Stimulated activated CD4-positive, alpha-beta T cell treated with anti-CD3 and anti-CD28 coated beads, Interleukin-4, amount 100 ng/mL, for 48 hours (primary cell): Measurements from ENCODE around the gene CHIC2.

Experiments used
- DNase-seq, 2 donors: peaks; one replicate each; pipeline ENCODE4 v3.0.0-alpha.2; 2020; ENCODE audit warnings: low read depth in 2 of 2

The CHIC2 gene

GRCh38 chr4:54011201-54011600 is 53.2 kb downstream of the CHIC2 start:
- no peak for DNase-seq

DNA sequence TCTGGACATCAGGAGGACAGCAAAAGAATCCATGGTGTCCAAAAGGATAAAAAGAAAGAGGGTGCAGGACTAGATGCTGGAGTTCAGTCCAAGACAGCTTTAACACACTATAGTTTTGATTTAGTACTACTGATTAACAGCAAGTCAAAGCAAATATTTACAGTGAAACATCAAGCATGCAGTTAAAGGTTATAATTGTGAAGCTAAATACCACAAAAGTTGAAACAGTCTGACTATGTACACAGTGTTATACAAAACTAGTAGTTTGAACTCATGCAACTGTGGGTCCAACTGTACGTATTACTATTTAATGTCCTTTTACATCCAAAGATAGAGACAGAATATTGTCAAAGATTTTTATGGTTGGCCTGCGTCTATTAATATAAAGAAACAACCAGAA is 57.6 kb downstream of the CHIC2 start:
- DNase-seq, result no peak

DNA sequence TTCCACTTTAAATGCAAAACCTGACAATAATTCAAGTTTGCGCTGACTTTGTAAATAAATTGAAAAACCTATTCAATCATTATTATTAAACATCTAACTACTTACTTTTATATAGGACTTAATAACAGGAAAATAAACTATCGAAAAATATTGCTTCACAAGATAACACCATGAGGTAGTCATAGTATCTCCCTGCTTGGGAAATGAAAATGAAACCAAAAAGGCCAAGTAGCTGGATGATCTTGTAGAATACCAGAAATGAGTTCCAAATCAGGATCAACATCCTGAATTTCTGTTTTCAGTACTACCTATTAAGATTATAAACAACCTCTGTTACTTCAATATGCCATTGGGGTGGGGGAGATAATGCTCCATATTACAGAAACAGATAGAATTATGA is 58.9 kb downstream of the CHIC2 start:
- no peak for DNase-seq

GRCh38 chr4:54004463-54004862 is 59.9 kb downstream of the CHIC2 start:
- no peak for DNase-seq

GRCh38 chr4:54001668-54002365 is 62.6 kb downstream of the CHIC2 start:
- DNase-seq, result no peak

DNA sequence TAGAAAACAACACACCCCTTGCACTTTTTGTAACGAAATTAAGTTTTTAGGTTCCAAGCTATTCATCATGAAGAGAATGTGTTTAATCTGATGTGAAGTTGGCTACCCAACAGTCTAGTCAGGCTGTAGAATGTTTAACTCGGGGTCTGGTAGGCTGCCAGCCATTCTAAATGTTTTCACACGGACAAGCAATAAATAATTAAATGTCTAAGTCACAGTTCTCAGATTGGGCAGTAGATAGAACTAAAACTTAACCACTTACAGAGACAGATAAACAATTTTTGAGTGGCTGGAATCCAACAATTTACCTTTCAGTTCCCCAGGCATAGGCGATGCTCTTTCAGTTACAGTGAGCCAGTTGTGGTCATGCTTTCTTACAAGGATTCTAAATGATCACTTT is 66.5 kb downstream of the CHIC2 start:
- no peak for DNase-seq

GRCh38 chr4:53994382-53995102 is 69.9 kb downstream of the CHIC2 start:
- no peak for DNase-seq

DNA sequence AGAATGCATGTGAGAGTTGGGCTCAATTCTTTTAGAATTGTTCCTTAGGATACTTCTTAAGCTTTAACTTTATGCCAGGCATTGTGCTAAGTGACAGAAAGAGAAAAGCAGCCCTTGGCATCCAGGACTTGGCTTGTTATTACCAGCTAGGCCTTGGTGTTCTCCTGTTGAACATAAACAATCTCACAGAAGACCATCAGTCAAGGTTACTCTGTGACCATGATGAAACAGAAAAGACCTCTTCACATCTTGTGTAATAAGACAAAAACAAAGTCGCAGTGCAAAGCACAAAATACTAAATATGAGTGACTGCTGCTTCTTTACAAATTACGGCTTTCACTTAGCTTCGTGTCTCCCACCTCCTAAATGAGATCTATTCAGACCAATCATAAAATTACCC is 71.6 kb downstream of the CHIC2 start:
- no peak for DNase-seq

GRCh38 chr4:53991821-53992220 is 72.6 kb downstream of the CHIC2 start:
- no peak for DNase-seq

- no peak for DNase-seq
These were observed 73.8 kb downstream of the CHIC2 start for GRCh38 chr4:53990641-53991040.

DNA sequence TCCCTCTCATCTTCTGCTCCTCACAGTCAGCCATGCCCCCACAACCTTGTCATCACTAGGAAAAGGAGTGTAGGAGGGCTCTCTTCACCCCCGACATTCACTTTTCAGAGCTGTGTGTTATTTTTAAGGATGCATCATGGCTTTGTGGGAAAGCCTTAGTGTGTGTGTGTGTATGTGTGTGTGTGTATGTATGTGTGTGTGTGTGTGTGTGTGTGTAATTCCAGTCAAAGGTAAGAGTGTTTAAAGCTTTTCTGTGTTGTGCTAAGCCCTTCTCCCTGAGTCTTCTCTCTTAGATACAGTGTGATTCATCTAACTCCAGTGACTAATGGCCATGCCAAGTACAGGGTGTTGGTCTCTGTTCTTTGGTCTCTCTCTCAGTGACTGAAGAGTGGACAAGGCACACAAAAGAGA is 76.6 kb downstream of the CHIC2 start:
- DNase-seq, result no peak

DNA sequence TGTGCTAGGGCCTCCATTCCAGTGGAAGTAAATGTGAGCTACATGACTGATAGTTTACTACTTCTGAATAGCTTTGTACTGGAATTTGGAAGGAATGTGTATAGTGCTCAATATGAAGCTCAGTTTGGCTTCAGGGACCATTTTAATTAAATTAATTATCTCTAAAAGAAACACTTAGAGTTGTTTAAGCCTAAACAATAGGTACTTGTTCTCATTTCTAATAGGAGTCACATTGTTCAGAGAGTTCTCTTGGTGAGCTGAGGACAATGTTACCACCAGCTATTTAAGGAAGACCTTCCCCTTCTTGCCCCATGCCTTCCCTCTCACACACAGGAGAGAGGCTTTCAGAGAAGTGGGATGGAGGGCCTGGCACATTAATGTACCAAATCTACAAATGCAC is 78.3 kb downstream of the CHIC2 start:
- no peak for DNase-seq

- no peak for DNase-seq
These were observed 82.8 kb downstream of the CHIC2 start for GRCh38 chr4:53981567-53981966.

- DNase-seq, result no peak
These were observed 83.3 kb downstream of the CHIC2 start for GRCh38 chr4:53981066-53981465.

GRCh38 chr4:53974561-53974960 is 89.8 kb downstream of the CHIC2 start:
- no peak for DNase-seq

DNA sequence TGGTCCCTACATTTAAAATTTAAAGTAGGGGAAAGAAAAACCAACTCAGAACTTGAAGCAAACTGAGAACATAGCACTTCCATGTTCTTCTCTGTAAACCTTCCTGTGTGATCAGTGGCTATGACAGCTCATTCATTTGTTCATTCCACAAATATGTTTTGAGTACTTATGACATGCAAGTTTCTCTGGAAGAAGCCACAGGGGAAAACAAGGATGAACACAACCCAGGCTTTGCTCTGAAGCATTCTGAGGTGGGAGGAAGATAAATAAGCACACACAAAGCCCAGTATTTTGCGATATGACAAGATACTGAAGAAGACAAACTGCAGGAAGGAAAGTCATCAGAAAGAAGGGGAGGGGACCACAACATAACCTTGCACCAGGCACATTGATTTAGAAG is 96.4 kb downstream of the CHIC2 start:
- DNase-seq, result no peak

DNA sequence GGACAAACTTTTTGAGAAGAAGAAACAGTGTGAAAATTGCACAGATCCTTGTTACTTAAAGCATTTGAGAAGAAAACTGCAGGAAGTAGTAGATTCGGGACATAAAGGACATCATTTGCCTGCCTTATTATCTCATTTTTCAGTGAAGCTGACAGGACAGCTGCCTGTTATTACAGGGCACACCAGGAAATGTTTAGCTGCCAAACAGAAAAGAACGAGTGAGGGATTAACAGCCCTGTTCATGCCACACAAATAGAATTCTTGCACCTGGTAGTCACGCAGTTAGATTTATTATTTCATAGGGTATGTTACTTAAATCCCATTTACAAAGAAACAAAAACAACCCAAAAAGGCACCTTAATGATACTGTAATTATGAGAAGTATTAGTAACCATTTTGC is 100.6 kb downstream of the CHIC2 start:
- DNase-seq, result no peak

DNA sequence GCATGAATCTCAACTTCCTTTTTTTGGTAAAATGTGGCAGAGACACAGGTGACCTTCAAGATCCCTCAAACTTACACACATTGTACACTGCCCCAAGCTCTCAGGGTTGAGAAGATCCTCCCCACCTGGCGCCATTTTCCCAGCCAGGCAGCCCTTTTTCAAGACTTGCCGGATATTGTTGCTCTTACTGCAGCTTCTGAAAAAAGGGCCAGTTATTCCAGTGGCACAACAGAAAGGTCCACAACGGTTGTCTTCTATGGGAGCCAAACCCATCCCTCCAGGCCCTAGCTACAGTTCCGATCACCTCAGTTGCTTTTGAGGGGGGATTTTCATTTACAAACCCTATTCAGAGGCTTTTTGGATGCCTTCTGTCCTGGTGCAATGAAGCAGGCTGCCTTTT is 101.1 kb downstream of the CHIC2 start:
- no peak for DNase-seq

DNA sequence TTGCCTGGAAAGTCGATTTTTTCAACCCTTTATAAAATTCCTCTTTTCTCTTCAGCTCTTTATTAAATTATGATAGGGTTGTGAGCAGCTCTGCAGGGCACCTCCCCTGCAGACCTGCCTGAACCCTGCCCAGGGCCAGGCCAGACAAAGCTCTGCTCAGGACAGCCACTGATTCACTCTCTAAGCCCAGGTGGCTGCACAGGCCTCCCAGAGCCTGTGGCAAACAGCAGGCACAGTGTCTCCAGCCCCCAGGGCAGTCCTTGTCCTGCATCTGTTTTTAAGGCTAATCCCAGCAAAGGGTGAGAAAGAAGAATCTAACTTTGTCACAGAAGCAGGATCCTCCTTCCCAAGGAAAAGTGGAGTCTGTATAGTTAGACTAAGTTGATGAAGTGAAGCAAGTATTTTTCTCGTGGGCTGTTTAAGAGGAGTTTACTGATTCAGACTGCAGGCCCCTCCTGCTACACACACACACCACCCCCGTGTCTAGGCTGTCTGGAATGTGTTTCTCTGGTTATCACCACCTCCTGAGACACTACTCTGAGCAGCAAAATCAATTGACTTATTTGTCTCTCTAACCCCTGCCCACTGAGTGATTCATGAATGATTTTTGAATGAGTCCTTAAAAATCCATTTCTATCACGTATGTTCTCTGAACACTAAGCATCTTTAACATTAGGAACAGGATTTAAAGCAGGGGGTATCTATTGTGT is 101.7 kb downstream of the CHIC2 start:
- DNase-seq, result no peak

DNA sequence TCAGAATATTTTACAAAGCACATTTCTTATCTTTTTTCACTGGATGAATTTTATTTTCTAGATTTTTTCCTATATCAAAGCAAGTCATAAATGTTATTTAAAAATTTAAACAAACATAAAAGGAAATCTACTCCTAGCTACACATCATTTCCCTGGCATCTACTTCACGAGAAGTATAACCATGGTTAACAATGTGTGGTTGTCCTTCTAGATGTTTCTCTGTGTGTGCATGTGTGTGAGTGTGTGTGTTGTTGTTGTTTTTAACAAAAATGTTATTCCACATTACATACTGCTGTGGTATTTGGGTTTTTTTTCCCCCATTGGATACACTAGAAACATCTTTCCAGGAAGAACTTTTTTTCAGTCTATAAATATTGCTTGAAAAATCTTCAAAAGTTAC is 103.1 kb downstream of the CHIC2 start:
- no peak for DNase-seq

- no peak for DNase-seq
These were observed 103.6 kb downstream of the CHIC2 start for GRCh38 chr4:53960843-53961242.
